PC-3 (cell line): ENCODE results near the gene MYO5C.

ENCODE experiments used
- EZH2 ChIP-seq: fragments of 300-600 bp; sonication (generic); IDR thresholded peaks from one replicate; pipeline ENCODE4 v1.6.1; 2017; ENCODE audit warnings: antibody characterized with exemption, mild to moderate bottlenecking, low read length; ENCODE audit not compliant: unreplicated experiment
- EZH2phosphoT487 ChIP-seq: fragments of 300-600 bp; sonication (generic); IDR thresholded peaks from 2 replicates; pipeline ENCODE4 v1.6.1; 2018; ENCODE audit warnings: mild to moderate bottlenecking, antibody characterized with exemption, low read length, borderline replicate concordance
- TF ChIP-seq, protein P1 (sequence below): fragments of 300-600 bp; sonication (generic); conservative IDR thresholded peaks from 2 replicates; pipeline ENCODE4 v1.5.1; 2017; ENCODE audit warnings: antibody characterized with exemption, low read depth, mild to moderate bottlenecking, low read length

DNA sequence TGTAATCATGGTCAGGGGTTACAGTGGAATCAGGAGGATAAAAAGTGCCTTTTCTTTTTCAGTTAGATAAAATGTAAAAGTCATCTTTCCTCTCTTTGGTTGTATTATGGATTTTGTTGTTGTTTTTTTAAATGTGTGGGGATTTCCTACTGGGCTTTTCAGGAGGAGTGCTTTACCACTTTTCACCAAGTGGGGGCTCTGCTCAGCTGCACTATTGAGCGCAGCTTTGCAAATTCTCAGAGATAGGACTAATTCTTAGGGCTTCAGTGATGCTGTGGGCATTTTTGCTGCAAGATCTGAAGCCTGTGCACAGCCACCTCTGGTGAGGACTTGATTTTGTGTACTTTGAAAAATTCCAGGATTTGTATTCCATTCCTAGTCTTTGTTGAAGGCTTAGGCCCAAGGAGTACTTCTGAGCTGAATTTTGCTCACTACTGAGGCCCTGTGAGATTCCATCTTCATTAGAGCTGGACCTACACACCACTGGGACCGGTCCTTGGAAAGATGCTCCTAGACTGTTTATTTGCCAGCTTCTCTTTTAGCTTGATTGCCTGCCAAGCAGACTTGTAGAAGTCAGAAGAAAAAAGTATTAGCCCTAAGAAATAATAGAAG, 111.9 kb downstream of the MYO5C start:
- TF ChIP-seq, protein P1, sequence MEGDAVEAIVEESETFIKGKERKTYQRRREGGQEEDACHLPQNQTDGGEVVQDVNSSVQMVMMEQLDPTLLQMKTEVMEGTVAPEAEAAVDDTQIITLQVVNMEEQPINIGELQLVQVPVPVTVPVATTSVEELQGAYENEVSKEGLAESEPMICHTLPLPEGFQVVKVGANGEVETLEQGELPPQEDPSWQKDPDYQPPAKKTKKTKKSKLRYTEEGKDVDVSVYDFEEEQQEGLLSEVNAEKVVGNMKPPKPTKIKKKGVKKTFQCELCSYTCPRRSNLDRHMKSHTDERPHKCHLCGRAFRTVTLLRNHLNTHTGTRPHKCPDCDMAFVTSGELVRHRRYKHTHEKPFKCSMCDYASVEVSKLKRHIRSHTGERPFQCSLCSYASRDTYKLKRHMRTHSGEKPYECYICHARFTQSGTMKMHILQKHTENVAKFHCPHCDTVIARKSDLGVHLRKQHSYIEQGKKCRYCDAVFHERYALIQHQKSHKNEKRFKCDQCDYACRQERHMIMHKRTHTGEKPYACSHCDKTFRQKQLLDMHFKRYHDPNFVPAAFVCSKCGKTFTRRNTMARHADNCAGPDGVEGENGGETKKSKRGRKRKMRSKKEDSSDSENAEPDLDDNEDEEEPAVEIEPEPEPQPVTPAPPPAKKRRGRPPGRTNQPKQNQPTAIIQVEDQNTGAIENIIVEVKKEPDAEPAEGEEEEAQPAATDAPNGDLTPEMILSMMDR: peak; percentile 68
- TF ChIP-seq EZH2: no peak
- no peak for TF ChIP-seq EZH2phosphoT487
